GM18870 (cell line): ENCODE results near the gene LAMC1.

Experiments
- ATAC-seq: cut with Tn5 transposase; IDR thresholded peaks from one replicate; pipeline ENCODE4 v1.9.1; 2021; ENCODE audit warnings: moderate library complexity; ENCODE audit not compliant: unreplicated experiment

The LAMC1 gene

DNA sequence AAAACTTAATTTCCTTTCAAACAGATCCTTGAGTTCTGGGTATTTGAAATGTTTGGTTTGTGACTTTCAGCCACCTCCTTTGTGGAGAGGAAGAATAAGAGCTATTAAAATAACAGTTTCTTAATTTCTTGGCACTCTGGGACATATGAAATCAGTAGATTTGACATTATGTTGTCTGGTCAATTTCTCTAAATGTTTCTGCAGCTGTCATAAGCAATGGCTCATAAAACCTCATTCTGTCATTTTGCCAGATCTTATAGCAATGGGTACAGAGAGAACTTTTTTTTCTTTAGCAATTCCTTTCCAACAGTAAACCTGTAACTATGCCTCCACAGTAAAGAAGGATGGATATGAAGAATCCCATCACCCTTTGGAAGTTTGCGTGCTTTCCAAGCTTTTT, 52.6 kb downstream of the LAMC1 start:
- no peak for ATAC-seq

DNA sequence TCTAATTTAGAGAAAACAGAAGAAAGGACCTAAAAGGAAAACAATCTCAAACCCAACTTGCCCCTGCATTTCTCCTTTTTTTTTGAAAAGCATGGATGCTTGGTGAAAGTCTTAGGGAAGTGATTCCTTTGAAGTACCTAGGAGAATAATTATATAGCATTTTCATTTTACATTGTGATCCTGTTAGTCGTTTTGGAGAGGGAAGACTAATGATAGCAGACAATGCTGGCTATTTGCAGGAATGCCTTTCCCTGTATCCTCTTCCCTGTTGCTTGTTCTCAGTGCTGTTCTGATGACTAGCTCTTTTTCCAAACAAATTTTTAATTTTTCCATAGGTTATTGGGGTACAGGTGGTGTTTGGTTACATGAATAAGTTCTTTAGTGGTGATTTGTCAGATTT, 53.9 kb downstream of the LAMC1 start:
- no peak for ATAC-seq

DNA sequence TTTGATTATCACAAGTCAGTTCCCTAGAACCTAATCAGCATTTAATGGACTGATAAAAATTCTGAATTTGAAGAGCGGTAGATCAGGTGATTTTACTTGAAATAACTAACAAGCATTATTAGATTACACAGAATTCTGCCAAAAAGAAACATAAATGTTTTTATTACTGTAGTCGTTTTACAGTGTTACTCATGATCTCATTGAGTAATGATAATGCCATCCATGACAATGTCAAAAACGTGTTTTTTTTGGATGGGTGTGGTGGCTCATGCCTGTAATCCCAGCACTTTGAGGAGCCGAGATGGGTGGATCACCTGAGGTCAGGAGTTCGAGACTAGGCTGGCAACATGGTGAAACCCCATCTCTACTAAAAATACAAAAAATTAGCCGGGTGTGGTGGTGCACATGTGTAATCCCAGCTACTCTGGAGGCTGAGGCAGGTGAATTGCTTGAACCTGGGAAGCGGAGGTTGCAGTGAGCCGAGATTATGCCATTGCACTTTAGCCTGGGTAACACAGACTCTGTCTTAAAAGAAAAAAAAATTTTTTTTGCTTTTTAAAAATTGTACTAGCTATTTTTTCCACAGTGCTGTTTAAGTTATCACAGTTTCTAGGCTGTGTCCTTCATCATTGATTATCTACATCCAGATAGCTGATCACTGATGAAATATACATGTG, 56.6 kb downstream of the LAMC1 start:
- no peak for ATAC-seq

DNA sequence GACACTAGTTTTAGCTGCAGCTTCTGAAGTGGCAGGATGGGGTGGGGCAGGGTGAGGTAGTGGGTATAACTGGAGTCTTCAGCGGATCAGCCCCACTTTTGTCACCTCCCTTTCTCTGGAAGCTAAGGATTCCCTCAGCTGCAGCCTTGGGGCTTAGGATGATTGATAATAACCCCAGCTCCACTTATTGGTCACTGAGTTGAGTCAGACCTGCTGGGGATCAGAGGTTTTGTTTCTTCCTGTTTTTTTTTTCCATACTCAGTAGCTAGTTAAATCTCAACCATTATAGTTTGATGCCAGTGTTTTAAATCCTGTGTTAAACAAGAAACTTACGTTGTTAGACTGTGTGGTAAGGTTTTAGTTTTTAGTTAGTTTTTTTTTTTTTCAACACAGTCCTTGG, 57.2 kb downstream of the LAMC1 start:
- no peak for ATAC-seq

DNA sequence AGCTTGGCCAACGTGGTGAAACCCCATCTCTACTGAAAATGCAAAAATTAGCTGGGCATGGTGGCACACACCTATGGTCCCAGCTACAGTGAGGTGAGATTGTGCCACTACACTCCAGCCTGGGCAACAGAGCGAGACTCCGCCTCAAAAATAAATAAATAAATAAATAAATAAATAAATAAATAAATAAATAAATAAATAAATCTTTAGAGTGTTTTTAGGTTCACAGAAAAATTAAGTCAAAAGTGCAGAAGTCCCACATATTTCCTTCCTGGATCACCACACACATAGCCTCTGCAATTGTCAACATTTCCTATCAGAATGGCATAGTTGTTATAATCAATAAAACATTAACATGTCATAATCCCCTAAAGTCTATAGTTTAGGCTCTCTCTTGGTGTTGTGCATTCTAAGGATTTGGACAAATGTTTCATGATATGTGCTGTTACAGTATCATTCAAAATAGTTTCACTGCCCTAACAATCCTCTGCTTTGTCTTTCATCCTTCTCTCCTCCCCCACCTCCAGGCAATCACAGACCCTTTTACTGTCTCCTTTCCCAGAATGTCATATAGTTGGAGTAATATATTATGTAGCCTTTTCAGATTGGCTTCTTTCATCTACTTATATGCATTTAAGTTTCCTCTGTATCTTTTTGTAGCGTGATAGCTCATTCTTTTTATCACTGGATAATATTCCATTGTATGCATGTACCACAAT, 58.3 kb downstream of the LAMC1 start:
- no peak for ATAC-seq

DNA sequence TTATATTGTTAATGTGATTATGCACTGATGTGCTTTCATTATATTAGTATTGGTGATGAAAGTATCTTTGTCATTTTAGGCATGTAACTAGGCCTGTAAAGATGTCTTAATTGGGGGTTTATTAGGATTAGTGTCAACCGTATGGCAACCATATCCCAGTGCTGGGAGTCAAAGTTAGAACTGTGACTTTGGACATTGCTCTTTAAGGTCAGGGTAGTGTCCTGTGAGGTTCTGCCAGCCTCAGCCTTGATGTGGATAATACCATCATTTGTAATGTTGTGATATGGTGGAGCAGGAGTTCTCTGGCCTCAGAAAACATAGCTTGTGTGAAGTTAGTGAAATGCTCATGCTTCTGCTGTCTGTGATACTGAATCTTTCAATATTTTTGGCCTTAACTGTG, 59.4 kb downstream of the LAMC1 start:
- no peak for ATAC-seq

DNA sequence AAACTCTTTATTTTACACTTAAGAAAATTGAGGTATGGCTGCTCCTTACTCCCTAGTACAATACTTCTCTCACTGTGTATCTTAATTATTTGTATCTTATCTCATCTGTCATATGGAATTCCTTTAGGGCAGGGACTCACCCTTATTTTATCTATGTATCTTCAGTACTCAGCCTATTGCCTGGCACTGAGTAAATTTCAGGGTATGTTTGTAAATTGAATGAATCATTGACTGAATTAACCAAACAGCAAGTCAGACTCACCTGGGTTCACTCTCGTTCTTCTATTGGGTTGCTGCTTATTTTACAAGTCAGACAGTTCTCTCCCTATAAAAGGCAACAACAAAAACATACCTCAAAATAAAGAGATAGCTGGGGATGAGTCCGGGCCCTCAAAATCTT, 63.8 kb downstream of the LAMC1 start:
- ATAC-seq = no peak

DNA sequence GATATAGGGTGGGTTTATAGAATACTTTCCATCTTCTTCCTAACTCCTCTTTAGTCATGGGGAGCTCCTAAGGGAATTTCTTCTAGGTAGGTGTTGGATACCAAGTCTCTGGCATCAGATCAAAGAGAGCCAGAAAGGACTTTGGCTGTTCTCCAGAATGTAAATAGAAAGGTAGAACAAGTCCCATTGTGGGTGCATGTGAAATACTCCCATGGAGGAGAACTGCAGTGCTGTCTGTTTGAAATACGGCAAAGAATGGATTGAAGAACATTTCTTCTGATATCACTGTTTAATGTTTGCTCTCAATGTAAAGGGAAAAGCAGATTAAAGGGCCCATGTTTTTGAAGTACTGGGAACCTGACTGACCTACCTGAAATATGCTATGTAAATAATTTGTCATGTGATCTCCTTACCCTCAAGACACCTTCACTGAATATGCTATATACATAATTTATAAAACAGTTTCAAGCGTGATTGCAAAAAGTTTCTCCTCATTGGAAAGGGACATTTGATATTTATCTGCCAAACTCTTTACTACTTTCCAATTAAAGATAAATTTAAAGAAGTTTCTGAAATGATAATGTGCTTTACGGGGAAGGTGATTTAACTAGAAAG, 65.9 kb downstream of the LAMC1 start:
- ATAC-seq = no peak

DNA sequence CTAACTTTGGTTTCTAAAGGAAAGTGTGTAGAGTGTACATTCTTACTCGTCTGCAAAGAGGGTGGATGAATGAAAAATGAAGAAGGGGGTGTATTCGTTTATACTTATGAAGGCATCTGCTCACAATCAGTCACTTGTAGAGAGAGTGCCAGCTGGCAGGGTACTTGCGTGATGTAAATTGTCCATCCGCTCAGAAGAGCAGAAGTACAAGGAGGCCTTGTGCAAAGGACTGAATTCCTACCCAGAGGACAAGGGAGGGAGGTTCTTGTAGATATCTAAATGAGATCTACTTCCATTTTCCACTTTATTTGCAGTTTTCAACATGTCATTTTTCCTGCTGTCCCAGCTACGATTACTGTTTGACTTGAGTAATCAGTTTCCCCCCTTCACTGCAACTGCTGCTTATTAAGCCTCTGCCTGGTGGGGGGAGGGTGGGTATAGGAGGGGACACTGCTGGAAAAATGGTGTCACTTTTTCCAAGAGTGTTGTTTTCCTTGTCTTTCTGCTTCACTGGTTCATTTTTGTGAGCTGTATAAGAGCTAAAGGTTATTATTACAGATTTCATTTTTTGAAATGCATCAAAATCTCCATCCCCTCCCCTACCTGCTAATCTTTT, 67.3 kb downstream of the LAMC1 start:
- ATAC-seq = no peak

DNA sequence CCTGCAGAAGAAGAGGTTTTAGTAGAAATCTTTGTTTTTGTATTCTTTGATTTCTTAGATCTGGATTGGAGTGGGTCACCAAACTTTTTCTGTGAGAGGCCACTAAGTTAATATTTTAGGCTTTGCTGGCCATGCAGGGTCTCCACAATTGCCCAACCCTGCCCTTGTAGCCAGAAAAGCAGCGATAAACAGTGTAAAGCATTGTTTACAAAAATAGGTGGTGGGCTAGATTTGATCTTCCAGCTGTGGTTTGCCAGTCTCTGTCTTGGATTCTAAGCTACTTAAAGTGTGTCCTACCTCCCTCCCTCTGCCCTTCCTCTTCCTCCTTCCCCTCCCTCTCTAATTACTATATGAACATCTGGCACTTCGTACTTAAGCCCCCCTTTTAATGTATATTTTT, 68.0 kb downstream of the LAMC1 start:
- ATAC-seq = no peak

DNA sequence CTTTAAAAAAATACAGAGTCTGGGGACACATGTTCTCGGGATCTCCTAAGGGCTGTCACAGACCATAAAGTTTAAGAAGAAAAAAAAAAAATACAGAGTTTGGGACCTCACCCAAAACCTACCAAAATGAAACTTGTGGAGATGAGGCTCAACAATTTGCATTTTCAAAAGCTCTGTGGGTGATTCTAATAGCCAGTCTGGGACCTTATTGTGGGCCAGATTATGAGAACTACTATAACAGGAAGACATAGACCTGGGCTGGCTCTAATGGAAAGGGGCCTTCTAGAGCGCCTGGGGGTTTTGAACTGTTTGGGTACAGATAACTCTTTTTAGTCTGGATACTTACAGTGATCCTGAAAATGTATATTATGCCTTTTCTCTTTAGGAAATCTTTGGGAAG, 69.1 kb downstream of the LAMC1 start:
- no peak for ATAC-seq

DNA sequence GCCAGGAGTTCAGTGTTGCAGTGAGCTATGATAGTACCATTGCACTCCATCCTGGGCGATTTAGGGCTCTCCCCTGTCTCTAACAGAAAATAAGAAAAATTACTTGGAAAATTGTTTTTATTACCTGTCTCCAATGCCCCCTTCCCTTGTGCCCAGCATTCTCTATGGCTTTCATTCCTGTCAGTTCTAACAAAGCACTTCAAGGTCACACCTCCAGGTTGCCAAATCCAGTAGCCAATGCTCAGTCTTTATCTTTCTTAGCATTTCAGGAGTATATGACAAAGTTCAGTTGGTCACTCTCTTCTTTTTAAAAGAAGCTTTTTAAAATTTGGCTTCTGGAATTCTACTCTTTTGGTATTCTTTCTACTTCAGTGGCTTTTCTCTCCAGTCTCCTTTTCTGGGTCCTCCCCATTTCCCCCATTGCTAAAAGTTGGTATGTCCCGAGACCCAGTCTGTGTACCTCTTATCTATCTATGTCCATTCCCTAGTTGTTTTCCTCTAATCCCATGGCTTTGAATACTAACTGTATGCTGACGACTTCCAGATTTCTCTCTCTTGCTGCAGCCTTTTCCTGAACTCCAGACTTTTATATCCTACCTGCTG, 69.9 kb downstream of the LAMC1 start:
- no peak for ATAC-seq

DNA sequence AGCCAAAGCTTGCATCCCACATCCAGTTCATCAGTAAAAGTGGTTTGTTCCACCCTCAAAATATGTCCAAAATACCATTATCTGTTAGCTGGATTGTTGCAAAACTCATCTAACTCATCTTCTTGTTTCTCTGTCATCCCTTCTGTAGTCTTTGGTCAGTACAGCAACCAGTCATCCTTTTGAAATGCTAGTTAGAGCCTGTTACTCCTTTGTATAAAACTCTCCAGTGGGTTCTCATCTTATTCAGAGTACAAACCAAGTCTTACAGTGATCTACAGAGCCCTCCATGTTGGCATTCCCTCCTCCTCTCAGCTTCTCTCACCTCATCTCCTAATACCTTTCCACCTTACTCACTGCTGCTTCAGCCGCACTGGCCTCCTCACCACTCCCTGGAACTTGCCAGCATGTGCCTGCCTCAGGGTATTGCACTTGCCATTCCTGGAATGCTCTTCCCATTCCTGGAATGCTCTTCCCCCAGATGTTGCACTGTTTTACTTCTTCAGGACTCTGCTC, 70.6 kb downstream of the LAMC1 start:
- no peak for ATAC-seq

DNA sequence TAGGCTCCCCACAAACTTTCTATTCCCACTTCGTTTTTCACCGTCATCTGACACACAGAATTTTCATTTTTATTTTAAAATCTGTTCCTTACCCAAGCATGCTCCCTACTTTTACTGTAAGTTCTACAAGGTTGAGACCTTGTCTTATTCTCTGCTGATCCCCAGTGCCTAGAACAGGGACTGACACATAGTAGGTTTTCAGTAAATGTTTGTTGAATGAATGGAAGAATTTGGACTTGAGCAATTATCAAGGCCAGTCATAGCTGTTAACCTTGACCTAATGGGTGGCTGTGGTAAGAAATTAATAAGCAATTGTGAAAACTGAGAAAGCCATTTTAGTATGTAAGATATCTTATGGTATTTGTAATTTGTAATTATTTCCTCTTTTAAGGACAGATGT, 71.1 kb downstream of the LAMC1 start:
- no peak for ATAC-seq

DNA sequence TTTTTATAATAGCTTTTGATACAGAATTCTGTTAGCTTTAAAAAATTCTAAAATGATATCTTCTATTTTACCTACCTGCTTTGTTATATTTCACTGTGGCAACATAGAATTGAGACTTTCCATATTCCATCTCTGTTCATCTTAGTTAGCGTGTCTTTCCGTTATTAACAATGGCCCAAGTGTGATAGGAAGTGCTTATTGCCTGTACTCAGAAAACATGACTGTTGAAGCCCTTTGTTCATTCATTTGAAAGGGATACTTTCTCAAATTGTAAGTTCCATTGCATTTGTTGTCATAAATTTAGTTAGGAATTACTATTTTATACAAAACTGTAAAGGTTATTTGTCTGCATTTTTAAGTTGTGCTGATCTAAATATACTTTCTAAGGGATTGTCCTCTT, 73.1 kb downstream of the LAMC1 start:
- no peak for ATAC-seq

DNA sequence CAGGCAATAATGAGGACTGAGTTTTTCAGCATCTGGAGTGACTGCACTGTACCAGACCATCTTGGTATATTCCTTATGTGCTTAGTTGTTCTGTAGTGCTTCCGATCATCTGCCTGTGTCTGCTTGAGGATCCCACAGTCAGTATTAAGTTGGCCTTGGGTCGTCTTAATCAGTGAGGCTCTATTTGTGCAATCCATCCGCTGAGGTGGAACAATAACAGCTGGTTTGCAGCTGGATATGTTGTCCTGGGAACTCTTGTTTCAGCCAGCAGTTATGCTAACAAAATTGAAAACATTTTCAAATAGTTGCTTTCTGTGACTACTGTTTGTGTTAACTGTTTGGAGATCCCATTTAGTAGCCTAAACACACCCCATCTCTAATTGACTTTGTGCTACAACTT, 73.7 kb downstream of the LAMC1 start:
- ATAC-seq = no peak

DNA sequence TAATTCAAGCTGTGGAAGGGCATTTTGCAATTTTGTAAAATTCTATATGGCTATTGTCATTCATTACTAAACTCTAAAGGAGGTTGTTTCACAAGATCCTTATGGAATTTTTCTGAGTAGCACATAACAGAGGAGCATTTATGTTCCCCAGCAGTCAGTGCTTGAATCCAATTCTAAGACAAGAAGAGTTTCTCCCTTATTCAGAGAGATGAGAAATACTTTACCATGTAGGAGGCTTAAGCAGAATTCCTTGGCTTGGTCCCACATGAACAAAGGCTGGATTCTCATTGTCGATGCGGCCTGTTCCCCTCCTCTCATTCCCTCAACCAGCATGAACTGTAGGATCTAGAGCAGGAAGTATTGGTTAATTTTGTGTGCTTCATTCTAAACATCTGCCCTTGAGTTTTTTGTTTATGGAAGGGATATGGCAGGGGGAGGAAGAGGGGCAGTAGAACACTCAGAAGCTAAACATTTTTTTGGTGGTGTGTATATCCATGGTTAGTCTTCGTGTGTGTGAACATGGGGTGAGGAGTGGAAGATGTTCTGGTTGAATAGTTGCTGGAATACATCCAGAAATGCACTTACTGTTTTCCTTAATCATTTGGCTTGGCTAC, 74.3 kb downstream of the LAMC1 start:
- no peak for ATAC-seq

DNA sequence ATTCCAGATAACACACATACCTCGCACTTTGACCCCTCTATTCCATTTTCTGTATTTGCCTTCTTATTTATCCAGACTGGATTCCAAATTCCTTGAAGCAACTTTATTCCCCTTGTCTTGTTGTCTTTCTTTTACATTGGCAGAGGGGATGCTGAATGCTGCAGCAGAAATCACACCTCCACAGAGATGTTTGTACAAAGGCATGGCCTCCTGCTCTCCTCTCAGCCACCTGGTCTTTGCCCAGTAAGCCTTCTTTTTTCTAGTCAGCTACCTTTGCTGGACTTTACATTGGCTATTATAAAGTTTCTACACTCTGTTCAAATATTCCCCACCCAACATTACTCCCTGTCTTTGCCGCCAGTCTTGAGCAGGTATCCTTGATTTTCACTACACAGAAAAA, 75.1 kb downstream of the LAMC1 start:
- ATAC-seq = no peak

DNA sequence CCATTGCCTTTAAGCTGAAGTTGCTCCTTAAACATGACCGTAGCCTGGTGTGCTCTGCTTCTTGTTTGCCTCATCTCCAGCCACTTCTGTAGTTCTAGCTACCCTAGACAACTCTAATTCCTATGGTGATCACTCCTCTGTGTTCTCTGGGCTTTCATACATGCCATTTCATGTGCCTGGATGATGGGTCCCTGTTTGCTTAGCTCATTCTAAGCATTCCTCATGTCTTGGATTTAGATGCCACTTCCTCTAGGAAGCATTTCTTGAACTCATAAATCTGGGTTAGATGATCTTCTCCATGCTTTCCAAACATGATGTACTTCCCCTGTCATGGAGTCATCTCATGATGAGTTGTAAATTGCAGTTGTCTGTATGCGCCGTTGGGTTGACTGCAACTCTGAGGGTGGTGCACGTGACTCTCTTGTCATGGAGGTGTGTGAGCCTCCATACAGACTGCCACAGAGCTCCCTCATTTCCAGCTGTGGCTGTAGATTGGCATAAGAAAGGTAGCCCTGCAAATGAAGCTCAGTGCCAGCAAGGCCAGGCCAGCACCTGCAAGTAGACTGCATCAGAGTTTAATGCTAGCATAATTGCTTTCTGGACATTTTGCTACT, 77.2 kb downstream of the LAMC1 start:
- ATAC-seq = no peak

DNA sequence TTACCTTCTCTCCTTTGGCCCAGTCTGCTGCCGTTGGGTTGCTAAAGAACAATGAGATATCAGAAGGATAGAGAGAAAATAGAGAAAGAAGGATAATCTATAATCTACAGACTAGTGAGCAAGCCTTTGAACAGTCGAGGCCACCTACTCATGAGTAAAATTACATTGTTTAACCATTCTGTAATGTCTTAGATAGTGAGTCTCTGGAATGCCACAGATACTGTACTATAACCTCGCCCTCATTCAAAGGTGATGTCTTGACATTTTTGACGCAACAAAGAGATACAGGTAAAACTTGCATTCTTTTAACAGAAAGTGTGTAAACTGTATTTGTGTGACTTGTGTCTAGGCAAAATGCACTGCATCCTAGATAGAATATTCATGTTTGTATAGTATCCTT, 77.9 kb downstream of the LAMC1 start:
- no peak for ATAC-seq
